SK-N-SH treated with all-trans-retinoic acid at 6 μM for 48 hours (cell line): ENCODE measurements around the gene NKAIN1.

Source experiments
- ATAC-seq: fragments of 200-7000 bp; cut with Tn5 transposase; 3 replicates; pipeline ENCODE4 v1.9.1; 2020; ENCODE audit warnings: mild to moderate bottlenecking, moderate library complexity
- ARNTL ChIP-seq: fragments of 450-650 bp; formaldehyde crosslinking; IDR thresholded peaks from 2 replicates; pipeline ENCODE4 v1.5.0; 2020; ENCODE audit warnings: low read depth, mild to moderate bottlenecking, moderate library complexity, borderline replicate concordance
- BACH2 ChIP-seq: fragments of 250-450 bp; sonication (Bioruptor Pico); IDR thresholded peaks from 2 replicates; pipeline ENCODE4 v1.9.0; 2021; ENCODE audit warnings: mild to moderate bottlenecking, borderline replicate concordance
- CSDC2 ChIP-seq: fragments of 250-450 bp; sonication (Bioruptor Pico); IDR thresholded peaks from 2 replicates; pipeline ENCODE4 v1.5.0; 2020; ENCODE audit warnings: mild to moderate bottlenecking, moderate library complexity
- CSRNP3 ChIP-seq: fragments of 250-450 bp; sonication (Bioruptor Pico); IDR thresholded peaks from 2 replicates; pipeline ENCODE4 v1.5.1; 2021; ENCODE audit warnings: mild to moderate bottlenecking, moderate library complexity
- ESRRG ChIP-seq: fragments of 250-450 bp; sonication (Bioruptor Pico); IDR thresholded peaks from 2 replicates; pipeline ENCODE4 v1.6.1; 2021; ENCODE audit warnings: mild to moderate bottlenecking
- GLIS3 ChIP-seq: fragments of 250-450 bp; sonication (Bioruptor Pico); IDR thresholded peaks from 2 replicates; pipeline ENCODE4 v1.5.0; 2020; ENCODE audit warnings: mild to moderate bottlenecking, moderate library complexity
- ISL1 ChIP-seq: fragments of 250-450 bp; sonication (Bioruptor Pico); IDR thresholded peaks from 2 replicates; pipeline ENCODE4 v2.1.2; 2022; ENCODE audit warnings: mild to moderate bottlenecking, moderate library complexity
- OSR1 ChIP-seq: fragments of 250-450 bp; sonication (Bioruptor Pico); IDR thresholded peaks from 2 replicates; pipeline ENCODE4 v1.8.0; 2022; ENCODE audit warnings: moderate library complexity, mild to moderate bottlenecking, inconsistent platforms
- PATZ1 ChIP-seq: fragments of 250-450 bp; sonication (Bioruptor Pico); IDR thresholded peaks from 2 replicates; pipeline ENCODE4 v1.8.0; 2020; ENCODE audit warnings: mild to moderate bottlenecking, moderate library complexity, borderline replicate concordance
- POU6F1 ChIP-seq: fragments of 250-450 bp; sonication (Bioruptor Pico); IDR thresholded peaks from 2 replicates; pipeline ENCODE4 v1.8.0; 2021; ENCODE audit warnings: low read depth, mild to moderate bottlenecking, moderate library complexity, borderline replicate concordance
- PPARA ChIP-seq: fragments of 250-450 bp; sonication (Bioruptor Pico); IDR thresholded peaks from 2 replicates; pipeline ENCODE4 v1.5.0; 2020; ENCODE audit warnings: mild to moderate bottlenecking, borderline replicate concordance
- RARB ChIP-seq: fragments of 250-450 bp; sonication (Bioruptor Pico); IDR thresholded peaks from 2 replicates; pipeline ENCODE4 v1.8.0; 2021; ENCODE audit warnings: mild to moderate bottlenecking, moderate library complexity
- SNAI2 ChIP-seq: fragments of 250-450 bp; sonication (Bioruptor Pico); IDR thresholded peaks from 2 replicates; pipeline ENCODE4 v1.5.0; 2020; ENCODE audit warnings: mild to moderate bottlenecking, moderate library complexity
- TCF4 ChIP-seq: fragments of 250-450 bp; sonication (Bioruptor Pico); IDR thresholded peaks from 2 replicates; pipeline ENCODE4 v1.8.0; 2021; ENCODE audit warnings: mild to moderate bottlenecking, moderate library complexity, borderline replicate concordance
- TOX ChIP-seq: fragments of 250-450 bp; sonication (Bioruptor Pico); IDR thresholded peaks from 2 replicates; pipeline ENCODE4 v1.8.0; 2021; ENCODE audit warnings: mild to moderate bottlenecking, moderate library complexity, borderline replicate concordance
- TSHZ2 ChIP-seq: fragments of 250-450 bp; sonication (Bioruptor Pico); IDR thresholded peaks from 2 replicates; pipeline ENCODE4 v1.5.0; 2020; ENCODE audit warnings: mild to moderate bottlenecking, moderate library complexity
- ZC3H10 ChIP-seq: fragments of 250-450 bp; sonication (Bioruptor Pico); IDR thresholded peaks from 2 replicates; pipeline ENCODE4 v1.5.1; 2021; ENCODE audit warnings: mild to moderate bottlenecking, moderate library complexity
- ZFP3 ChIP-seq: fragments of 250-450 bp; sonication (Bioruptor Pico); IDR thresholded peaks from 2 replicates; pipeline ENCODE4 v1.5.0; 2020; ENCODE audit warnings: mild to moderate bottlenecking, moderate library complexity
- ZFP30 ChIP-seq: fragments of 450-650 bp; formaldehyde crosslinking; IDR thresholded peaks from 2 replicates; pipeline ENCODE4 v1.5.0; 2022; ENCODE audit warnings: mild to moderate bottlenecking, moderate library complexity
- ZNF565 ChIP-seq: fragments of 450-650 bp; formaldehyde crosslinking; conservative IDR thresholded peaks from 2 replicates; pipeline ENCODE4 v1.5.0; 2020; ENCODE audit warnings: low read depth, mild to moderate bottlenecking, moderate library complexity
- ZNF70 ChIP-seq: fragments of 450-650 bp; formaldehyde crosslinking; IDR thresholded peaks from 2 replicates; pipeline ENCODE4 v1.5.0; 2020; ENCODE audit warnings: mild to moderate bottlenecking, moderate library complexity
- ZNF8 ChIP-seq: fragments of 450-650 bp; formaldehyde crosslinking; IDR thresholded peaks from 2 replicates; pipeline ENCODE4 v1.5.0; 2020; ENCODE audit warnings: mild to moderate bottlenecking, moderate library complexity

Gene NKAIN1

GRCh38 chr1:31207046-31207445, 32.6 kb downstream of the NKAIN1 start:
- ATAC-seq: no peak
- TF ChIP-seq TCF4 (CRISPR knock-in tag) (no peak), ZNF70 (CRISPR knock-in tag) (no peak), TOX (CRISPR knock-in tag) (no peak), ISL1 (no peak), ARNTL (no peak), ZNF8 (no peak), ZFP3 (CRISPR knock-in tag) (no peak), TSHZ2 (CRISPR knock-in tag) (no peak), CSDC2 (CRISPR knock-in tag) (no peak), SNAI2 (CRISPR knock-in tag) (no peak), PATZ1 (CRISPR knock-in tag) (no peak), GLIS3 (CRISPR knock-in tag) (no peak), CSRNP3 (CRISPR knock-in tag) (no peak), PPARA (no peak), ESRRG (CRISPR knock-in tag) (no peak), BACH2 (CRISPR knock-in tag) (no peak), POU6F1 (CRISPR knock-in tag) (no peak)

GRCh38 chr1:31203215-31203614, 36.5 kb downstream of the NKAIN1 start:
- no peak for ATAC-seq
- TF ChIP-seq PPARA (no peak), ZNF70 (CRISPR knock-in tag) (no peak), ZFP3 (CRISPR knock-in tag) (no peak), TOX (CRISPR knock-in tag) (no peak), ZC3H10 (no peak), ESRRG (CRISPR knock-in tag) (no peak), ARNTL (no peak), GLIS3 (CRISPR knock-in tag) (no peak), POU6F1 (CRISPR knock-in tag) (no peak), TSHZ2 (CRISPR knock-in tag) (no peak), OSR1 (CRISPR knock-in tag) (no peak), TCF4 (CRISPR knock-in tag) (no peak), BACH2 (CRISPR knock-in tag) (no peak), ZFP30 (CRISPR knock-in tag) (no peak), ZNF565 (CRISPR knock-in tag) (no peak), ISL1 (no peak), CSDC2 (CRISPR knock-in tag) (no peak), RARB (CRISPR knock-in tag) (no peak)
- TF ChIP-seq, all 23 proteins: peak for 0
